NCI-H748 treated with DMSO at 0.1 percent for 48 hours (cell line): ENCODE measurements around the gene NTM.

Experiments used
- DNase-seq: peaks from one replicate; lab custom pipeline; 2025; lab: John Stamatoyannopoulos, UW

Gene NTM

DNA sequence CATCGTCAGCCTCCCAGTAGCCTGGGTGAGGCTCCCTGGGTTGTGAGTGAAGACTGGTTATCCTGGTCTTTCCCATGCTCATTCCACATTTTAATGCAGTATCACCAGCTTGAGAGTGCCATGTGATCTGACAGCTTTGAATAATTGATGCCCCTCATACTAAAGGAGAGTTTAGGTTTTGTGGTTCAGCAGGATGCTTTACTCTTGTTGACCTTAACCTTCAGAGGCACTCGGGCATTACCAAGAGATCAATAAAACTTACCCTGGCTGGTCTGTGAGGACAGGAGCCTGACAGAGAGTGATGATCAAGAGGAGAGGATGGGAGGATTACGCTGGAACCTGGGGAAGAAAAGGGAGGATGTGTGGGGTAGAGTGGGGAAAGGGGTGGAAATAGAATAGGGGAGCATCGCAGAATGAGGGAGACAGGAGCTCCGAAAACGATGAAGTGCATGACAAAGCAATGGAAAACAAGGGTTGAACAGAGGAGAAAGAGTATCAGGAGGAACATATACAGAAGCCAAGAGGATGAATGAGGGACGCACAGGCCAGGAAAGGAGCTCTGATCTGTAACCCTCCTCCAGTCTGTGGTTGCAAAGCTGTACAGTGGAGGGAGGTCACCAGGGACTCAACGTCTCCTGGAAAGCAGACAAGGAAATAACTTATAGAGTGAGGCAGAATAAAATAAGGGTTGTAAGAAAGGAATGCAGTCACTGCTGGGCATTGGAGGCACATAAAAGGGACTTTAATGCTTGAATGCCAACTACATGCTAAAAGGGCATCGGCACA, 594.5 kb downstream of the NTM start:
- no peak for DNase-seq

DNA sequence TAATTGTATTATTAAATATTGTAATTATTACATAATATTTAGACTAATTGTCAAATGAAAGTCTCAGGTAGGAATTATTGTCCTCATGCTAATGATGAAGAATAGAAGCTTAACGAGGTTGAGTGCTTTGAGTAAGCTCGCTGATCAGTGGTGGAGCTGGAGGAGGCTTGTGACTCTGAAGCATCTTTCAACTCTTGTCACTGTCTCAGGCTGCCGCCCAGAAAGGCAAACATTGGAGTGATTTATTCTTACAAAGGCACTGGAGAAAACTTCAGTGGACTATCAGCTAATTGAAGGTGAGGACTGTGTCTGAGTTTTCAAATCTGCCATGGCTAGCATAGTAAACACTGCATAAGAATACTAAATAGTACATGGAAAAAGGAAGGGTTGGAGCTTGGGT, 595.1 kb downstream of the NTM start:
- no peak for DNase-seq

DNA sequence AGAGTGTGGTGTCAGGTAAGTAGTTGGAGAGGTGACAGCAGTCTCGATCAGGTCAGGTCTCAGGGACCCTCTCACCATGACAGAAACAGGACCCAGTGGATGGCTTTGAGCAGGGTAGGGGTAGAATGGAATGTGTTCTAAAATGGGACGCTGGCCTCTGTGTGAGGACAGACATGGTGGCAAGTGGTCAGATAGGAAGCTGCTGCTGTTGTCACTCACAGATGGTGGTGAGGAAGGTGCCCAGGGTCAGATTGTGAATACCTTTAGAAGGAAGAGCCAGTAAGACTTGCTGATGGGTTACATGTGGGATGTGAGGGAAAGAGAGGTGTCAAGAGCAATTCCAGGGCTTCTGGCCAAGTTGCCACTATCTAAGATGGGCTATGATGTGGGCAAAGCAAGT, 596.3 kb downstream of the NTM start:
- DNase-seq, result no peak

DNA sequence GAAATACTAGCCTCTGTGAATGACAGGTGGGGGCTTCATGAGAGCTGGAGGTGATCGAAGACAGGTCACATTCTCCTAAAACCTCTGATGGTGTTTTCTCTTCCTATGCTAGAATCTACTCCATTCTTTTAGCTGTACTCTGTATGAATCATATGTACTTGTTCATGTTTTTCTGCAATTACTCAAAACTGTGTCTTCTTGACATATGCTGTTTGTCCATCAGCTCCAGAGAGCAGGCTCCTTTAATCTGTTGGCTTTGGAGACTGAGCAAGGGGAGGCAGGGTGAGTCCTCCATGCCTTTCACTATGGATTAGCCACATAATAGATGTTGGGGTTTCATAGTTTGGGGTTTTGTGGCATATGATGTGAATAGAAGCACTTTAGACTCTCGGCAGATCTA, 598.8 kb downstream of the NTM start:
- DNase-seq, result no peak

DNA sequence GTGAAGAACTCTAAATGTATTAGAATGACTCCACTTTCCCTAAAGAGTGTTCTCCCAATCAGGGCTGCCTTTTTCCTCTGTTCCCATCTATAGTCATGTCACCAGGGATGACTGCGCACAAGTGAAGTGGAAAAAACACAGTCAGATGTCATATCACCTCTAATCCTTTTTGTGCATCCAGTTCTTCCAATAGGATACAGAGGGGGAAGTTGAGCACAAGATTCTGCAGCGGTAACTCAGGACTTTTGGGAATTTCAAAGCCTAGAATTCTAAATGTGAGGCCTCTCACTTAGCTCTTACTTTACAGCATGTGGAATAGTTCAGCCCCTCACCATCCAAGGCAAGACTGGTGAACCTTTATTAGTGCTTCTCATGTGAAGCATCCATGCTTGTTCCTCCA, 602.6 kb downstream of the NTM start:
- no peak for DNase-seq

DNA sequence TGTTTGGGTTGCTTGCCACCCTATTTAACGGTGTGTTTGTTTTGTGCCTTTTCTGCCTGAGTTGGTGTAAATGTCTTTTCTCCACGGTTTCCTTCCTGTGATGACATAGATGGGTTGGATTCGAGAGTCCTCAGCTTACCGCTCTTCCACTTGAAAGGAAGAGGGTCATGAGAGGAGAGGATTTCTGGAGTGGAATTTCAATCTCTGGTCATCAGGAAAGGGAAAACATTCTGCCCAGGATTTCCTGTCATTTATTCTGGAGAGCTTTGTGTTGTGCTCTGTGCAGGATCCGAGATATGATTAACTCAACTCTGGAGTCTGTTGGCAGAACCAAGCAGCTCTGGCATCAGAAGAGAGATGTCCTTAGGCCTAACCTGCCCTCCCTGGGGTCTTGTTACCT, 605.2 kb downstream of the NTM start:
- DNase-seq, result no peak

DNA sequence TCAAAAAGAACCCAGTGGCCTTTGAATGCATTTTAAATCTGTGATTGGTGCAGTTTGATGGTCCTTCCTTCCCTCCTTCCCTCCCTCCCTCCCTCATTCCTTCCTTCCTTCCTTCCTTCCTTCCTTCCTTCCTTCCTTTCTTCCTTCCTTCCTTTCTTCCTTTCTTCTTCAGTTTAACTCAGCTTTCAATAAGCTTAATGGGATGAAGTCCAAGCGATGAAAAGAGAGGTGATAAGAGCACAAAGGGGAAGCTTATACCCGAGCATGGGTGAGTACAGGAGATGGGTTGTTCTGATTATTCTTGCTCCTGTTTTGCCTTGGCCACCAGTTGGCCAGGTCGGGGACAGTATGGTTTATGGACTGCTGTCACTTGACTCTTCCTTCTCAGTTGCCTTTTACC, 605.6 kb downstream of the NTM start:
- DNase-seq, result no peak

DNA sequence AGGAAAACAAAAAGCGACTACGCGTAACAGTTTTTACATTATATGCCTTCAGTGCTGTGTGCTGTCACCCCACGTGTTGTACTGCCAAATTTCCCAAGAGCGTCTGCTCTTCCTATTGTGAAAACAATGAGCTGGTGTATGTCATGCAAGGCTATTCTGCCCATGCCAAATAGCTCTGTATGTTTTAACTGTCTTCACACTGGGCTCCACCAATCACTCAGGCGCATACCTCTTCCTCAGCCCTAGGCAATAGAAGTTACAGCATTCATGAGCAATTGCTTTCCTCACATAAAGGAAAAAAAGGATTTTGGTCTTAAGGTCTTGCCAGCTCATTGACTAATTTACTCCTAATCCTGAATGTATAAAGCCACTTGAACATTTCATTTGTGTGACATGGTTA, 606.8 kb downstream of the NTM start:
- no peak for DNase-seq

DNA sequence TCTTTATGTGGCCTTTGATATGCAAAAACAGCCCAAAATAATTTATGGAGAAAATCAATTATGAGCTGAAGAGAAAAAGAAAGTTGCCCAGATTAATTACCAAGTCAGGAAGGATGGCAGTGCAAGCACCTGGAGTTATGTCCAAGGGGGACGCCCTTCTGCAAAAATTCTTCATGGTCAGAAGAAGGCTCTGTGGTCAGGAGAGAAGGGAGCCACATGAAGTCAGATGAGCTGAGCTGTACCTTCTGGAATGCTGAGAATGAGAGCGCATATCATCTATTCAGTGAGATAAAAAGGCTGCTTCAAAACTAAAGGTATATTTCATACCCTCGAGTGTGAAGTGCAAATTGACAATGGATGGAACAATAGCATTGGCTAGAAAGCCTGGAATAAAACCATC, 607.4 kb downstream of the NTM start:
- no peak for DNase-seq

DNA sequence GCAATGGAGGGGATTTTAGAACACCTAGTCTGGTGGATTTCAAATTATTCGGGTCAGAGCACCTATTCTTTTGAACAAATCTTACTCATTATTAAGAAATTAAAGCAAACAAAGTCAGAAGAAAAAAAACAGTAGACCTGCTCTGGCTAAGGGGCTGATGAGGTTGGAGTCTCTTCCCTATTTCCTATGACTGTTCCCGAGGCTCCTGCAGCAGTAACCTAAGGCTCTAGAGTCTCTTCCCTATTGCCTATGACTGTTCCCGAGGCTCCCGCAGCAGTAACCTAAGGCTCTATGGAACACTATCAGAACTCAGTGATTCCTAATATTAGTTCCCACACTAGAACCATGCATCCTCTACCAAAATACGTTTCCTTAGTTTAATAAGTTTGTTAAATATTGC, 607.9 kb downstream of the NTM start:
- no peak for DNase-seq

DNA sequence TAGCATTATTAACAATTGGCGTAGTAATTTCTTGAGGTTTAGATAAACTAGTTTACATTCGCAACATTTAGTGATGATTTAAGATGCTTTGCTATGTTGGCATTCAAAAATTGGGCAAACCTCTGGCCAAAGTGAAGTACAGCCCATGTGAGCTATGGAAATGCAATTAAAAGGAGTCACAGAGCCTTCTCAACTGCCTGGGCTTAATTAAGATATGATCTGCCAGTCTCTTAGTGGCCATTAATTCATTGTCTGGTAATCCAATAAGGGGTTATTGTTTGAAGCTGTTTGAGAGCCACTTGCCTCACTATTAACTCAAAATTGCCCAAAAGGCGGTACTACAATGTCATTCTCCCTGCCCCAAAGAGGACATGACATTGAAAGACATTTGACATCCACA, 608.9 kb downstream of the NTM start:
- DNase-seq, result peak; percentile 23

DNA sequence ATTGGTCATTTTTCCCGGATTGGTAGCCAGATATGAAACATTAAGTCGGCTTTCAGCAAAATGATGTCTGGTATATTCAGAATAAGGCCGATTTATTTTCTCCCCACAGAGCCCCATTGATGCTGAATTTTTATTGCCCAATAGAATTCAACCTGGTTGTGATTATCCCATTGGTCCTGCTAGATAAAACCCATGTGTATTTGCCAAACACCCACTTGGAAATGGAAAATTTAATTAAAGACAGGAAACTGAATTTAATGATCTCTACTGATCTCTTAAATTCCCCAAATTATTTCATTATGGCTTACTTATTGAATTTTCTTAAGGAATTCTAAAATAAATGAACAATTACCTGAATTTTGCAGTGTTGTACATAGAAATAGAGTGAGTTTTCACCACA, 609.8 kb downstream of the NTM start:
- no peak for DNase-seq

DNA sequence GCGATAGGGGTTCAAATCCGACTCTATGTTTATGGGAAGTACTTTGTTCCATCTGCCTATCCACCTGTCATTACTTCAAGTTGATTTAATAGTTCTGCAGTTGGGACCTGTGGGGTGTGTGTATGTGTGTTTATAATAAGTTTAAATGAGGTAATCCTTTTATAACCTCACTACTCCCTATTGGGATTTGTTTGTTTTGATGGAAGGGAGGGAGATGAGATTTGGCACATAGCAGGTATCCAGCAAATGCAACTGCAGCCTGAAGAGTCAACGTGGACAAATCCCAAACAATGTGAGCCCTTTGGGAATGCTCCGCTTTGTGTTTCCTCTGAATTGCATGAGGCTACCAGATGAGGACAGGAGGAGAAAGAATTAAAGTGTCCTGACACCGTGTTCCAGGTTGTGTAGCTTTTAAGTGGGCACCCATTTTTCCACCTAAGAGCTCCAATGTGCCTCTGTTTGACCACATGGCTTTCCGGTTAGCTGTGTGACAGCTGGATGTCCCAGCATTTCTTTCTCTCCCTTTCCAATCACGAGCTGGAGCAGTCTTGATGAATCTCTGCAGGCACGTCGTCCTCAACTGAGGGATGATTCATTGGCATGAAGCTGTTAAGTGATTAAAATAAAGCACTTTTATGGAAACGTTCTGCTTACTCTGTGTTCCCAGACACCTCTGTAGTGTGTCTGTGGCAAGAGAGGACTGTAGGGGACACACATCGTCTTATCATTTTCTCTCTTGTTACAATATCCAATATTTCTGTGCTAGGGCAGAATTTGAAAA, 610.7 kb downstream of the NTM start:
- DNase-seq, result peak; percentile 57

DNA sequence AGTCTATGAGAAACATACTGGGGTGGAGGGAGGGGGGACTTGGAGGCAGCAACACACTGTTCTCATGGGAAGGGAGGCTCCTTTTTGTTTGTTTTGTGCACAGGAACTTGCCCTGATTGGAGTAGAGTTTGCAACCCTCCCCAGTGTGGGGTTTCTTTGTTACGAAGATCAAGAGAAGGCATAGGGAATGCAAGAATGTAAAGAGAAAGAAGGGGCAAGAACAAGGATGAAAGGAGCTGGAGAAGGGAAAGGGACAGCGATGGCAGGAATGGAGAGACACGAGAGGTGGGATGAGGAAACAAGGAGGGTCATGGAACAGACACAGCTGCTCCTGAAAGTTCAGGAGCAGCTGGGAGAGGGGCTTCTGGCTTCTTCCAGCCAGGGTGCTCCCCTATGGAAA, 611.7 kb downstream of the NTM start:
- no peak for DNase-seq

DNA sequence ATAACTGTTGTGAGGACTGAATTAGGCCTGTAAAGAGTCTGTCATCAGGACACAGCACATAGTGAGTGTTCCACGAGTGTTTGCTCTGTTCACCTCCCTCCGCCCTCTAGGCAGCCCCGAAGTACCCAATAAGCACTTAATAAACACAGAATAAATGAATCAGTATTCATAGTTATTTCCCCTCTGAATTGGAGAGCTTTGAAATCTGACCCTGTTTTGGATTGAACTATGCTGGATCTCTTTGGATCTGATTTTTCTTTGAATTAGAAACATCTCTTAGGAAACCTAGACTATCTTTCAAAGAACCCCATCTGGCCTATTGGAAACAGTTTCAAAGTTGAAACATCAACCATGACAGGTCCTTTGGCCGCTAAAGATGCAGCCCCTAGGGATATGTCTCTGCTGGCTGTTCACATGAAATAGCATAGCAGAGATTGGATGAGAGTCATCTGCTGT, 615.5 kb downstream of the NTM start:
- no peak for DNase-seq

DNA sequence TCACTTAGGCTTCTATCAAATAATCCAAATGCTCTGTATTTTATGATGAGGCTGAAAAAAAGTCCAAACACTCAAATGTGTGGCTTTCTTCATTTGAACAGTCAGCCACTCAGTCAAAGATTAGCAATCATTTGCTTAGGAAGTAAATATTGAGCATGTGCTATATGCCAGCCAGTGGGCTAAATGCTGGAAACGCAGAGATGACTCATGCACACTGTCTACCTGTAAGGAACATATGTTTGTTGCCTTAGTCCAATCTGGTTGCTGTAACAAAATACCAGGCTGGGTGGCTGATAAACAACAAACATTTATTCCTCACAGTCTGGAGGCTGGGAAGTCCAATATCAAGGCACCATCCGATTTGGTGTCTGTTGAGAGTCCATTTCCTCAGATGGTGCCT, 617.3 kb downstream of the NTM start:
- DNase-seq, result no peak

DNA sequence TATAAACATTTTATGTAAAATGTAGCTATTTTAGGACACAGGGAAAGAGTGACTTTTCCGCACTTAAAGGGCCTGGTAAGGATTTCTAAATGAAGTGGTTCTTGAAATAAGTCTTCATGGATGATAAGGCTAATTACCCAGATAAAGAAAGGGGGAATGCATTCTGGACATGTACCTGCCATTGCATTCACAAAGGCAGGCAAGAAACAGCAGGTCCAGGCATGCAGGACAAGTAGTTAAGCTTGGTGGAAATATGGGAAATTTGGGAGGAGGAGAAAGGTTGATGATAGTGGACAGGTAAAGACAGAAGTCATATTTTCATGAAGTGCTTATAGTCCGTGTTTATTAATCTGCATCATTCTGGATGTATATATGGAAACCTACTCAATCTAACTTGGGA, 621.2 kb downstream of the NTM start:
- no peak for DNase-seq

DNA sequence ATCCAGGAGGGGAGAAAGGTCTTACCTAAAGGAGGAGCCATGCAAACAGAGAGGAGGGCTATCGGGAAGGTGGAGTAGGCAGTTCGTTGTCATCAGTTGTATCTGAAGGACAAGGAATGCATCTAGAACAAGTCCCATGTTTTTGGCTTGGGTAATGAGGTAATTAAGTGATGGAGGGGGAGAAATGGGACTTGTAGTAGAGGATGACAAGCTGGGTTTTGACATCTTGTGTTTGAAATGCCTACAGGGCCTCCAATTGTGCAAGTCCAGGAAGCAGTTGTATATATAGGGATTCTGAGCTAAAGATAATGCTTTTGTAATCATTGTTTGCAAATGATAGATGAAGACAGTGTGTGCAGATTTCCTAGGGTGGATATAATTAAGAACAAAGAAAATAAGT, 622.8 kb downstream of the NTM start:
- no peak for DNase-seq

DNA sequence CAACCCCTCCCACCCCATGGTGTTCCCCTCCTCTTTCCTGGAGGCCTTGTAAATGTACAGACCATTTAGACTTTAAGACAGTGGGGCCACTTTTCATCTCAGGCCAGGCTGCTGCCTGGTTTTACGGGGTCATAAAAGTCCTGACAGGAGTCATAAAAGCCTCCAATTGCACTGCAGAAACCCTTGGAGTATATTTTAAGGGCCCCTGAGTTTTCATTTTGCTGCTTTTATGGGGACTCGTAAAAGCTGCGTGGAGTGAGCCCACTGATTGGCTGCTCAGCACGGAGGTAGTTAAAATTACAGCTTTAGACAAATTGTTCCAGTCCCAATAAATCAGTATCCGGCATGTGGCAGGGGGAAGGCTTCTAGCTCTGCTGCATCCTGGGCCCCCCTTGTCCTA, 627.6 kb downstream of the NTM start:
- DNase-seq, result no peak

DNA sequence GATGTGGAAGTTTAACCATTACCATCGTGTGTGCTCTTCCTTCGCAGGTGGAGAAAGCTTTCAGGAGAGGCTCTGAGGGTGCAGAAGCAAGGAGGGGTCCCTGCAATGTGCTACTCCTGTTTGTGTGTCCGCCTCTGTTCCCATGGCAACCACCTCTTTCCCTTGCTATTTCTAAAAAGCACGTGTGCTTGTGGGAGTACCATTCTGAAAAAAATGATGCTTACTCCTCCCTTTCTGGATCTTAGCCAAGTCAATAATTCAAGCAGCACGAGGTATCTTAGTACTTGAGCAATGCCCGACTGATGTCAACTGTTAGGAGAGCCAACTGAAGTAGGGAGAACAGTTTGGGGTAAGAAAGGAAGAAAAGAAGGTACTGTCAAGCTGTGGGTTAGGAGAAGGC, 628.7 kb downstream of the NTM start:
- peak; percentile 79 for DNase-seq

DNA sequence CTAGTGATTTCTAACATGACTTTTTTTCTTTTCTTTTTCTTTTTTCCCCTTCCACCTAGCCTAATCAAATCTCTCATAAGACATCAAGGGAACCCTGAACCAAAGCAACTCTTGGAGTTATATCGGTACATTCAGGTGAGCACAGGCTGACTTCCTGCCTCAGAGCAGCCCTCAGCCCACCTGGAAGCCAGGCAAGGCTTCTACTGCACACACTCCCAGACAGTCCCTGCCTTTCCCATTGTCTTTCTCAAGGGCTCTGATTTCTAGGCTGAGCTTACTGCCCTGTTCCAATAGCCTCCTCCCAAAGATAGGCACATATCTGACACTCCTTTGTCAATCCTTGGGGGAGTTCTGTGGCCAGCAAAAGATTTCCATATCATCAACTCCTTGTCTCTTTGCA, 629.5 kb downstream of the NTM start:
- no peak for DNase-seq

DNA sequence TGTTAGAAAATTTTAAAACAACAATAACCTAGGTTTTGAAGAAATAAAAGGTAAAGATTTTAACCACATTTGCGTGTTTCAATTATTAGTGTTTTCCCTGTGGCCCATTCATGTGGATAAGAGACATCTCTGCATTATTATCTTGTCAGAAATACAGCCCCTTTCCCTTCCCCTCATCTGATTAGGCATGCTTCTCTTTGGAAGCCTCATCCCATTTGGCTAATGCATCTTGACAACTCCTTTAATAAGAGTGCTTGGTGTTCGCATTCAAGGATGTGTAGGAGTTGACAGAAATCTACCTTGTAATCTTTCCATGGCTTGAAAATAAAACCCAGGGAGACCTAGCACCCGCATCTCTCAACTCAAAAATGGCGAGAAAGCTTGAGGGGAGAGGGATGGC, 635.5 kb downstream of the NTM start:
- DNase-seq, result no peak

DNA sequence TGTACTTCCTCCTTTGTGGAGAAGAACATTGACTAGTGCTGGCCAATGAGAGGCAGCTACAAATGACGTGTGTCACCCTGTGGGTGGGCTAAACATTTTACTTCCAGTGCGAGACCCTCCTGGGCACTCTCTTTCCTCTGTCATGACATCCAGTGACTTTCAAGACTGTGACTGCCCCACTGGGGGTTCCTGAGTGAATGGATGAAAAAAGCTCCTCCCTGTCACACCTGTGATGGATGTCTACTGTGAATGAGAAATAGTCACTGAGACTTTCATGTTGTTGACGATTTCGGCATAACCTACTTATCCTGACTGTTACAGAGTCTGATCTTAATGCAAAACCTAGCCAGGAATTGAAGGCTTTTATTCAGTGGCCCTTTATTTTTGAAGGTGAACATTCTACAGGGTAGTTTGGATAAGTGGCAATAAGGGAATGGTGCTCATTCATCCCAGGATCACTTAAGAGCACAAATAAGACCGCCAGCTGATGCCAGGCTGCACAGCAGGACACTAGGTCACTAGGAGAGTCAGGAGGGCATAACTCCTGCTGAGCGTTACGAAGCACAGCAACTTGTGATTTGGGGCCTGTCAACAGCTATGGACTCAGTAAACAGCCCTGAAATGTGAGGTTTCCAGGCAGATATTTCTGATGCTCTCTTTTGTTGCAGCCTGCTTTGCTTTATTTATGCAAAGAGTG, 636.6 kb downstream of the NTM start:
- DNase-seq, result no peak
